ENCODE data around the gene RBM44. TPM values are rescaled to one million over a fixed set of nuclear protein-coding genes. Genes with fewer than 3 reads are reported as not detected.

RBM44 gene
- total RNA-seq, 4 donors from 2014 or later, result under 0.01 to 3.6 (median 1.8) TPM

DNA sequence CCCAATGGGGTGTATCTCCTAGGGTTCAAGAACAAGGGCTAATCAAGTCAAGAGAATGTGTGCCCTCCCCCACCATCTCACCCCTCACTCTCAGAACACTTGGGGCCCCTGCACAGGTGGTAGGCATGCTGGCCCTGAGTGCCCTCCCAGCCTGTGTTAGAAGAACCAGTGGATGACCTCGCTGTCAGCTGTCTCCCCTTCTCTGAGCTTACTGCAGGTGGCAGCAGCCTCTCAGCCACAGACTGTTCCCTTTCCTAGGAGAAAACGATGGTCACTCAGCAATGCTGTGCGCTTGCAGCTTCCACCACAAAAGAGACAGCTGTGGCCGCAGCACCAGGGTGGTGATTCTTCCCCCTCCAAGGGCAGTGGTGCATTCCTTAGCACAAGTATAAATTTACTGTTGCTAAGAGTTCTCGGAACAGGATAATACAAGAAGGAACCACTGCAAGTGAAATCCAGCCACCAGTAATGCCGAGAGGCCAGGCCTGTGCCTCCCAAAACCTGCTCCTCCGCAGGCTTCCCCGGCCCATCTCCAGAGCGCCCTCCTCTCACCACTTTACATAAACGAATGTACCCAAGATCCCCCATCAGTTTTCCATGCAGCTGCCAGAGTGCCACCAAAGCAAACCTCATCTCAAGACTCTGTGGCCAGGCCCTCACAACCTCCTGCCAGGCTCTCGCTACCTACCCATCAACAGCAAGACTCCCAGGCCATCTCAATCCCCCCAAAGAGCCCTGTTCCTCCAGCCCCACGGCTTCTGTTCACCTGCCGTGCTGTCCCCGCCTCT lies 59.9 kb downstream of the RBM44 start:
- peak; percentile 83 for DNase-seq
- Histone ChIP-seq H3K36me3 (no peaks in the 10 kb centered on the region), H3K9me3 (no peaks in the 10 kb centered on the region), H3K27me3 (no peaks in the 10 kb centered on the region), H3K4me3 (peak overlapping the region; percentile 71 to 75), H3K27ac (peak overlapping the region; percentile 98 to 100), H3K4me1 (peaks cover 8 to 12% of the 10 kb centered on the region in 2 donors)
- intact Hi-C loops (cut with DNase I; ENCODE audit: low total_unique reads), result no loop called here
- TF ChIP-seq, protein P1, sequence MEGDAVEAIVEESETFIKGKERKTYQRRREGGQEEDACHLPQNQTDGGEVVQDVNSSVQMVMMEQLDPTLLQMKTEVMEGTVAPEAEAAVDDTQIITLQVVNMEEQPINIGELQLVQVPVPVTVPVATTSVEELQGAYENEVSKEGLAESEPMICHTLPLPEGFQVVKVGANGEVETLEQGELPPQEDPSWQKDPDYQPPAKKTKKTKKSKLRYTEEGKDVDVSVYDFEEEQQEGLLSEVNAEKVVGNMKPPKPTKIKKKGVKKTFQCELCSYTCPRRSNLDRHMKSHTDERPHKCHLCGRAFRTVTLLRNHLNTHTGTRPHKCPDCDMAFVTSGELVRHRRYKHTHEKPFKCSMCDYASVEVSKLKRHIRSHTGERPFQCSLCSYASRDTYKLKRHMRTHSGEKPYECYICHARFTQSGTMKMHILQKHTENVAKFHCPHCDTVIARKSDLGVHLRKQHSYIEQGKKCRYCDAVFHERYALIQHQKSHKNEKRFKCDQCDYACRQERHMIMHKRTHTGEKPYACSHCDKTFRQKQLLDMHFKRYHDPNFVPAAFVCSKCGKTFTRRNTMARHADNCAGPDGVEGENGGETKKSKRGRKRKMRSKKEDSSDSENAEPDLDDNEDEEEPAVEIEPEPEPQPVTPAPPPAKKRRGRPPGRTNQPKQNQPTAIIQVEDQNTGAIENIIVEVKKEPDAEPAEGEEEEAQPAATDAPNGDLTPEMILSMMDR (IDR thresholded peaks at IDR 0.05), result peak; percentile 83 to 94 (median 90)
- TF ChIP-seq POLR2A (IDR thresholded peaks at IDR 0.05), result peak in 1 of 2 donors; percentile 22

DNA sequence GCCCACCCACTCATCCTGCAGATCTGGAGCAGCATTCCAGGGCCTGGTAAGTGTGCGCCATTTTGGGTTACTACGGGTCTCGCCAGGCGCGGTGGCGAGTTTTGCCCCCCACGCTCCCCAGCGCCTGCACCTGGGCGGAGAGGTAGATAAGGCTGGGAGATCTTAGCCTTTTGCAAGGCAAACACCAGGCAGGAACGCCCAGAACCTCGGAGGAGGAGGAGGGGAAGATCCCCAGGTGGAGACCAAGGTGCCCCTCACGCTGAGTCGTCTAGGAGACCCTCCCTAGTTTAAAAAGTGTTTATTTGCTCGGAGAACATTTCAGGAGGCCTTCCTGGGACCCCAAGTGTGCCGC lies 60.5 kb downstream of the RBM44 start:
- H3K27ac ChIP-seq, result peak overlapping the region; percentile 98 to 100
- intact Hi-C loops (cut with DNase I; ENCODE audit: low total_unique reads), result no loop called here
- H3K9me3 ChIP-seq, result no peaks in the 10 kb centered on the region
- DNase-seq, result peak in 1 of 2 donors; percentile 42
- no peaks in the 10 kb centered on the region for H3K36me3 ChIP-seq
- H3K4me1 ChIP-seq, result peaks cover 8 to 15% of the 10 kb centered on the region in 2 donors
- no peak for TF ChIP-seq POLR2A (IDR thresholded peaks at IDR 0.05)
- TF ChIP-seq, protein P1 (IDR thresholded peaks at IDR 0.05), result no peak
- no peaks in the 10 kb centered on the region for H3K27me3 ChIP-seq
- peak overlapping the region; percentile 71 to 75 for H3K4me3 ChIP-seq

GRCh38 chr2:237859533-237860272 lies 61.1 kb downstream of the RBM44 start, which contains the start of gene RAMP1:
TSS of gene RAMP1 (plus strand) at chr2:237859623. CDS start at chr2:237859676, 53 bp downstream.
- intact Hi-C loops (cut with DNase I; ENCODE audit: low total_unique reads), result no loop called here
- H3K27ac ChIP-seq, result peak within 1 kb of the TSS; percentile 98 to 100
- peak; percentile 39 to 50 for DNase-seq

GRCh38 chr2:237860273-237860935 lies 61.8 kb downstream of the RBM44 start:
- Histone ChIP-seq H3K4me1 (peaks cover 13 to 18% of the 10 kb centered on the region in 2 donors), H3K27me3 (no peaks in the 10 kb centered on the region), H3K4me3 (peak overlapping the region; percentile 71 to 75), H3K36me3 (no peaks in the 10 kb centered on the region), H3K9me3 (no peaks in the 10 kb centered on the region), H3K27ac (peak overlapping the region; percentile 98 to 100)
- DNase-seq, result peak; percentile 43 to 46
- TF ChIP-seq, protein P1 (IDR thresholded peaks at IDR 0.05), result no peak
- intact Hi-C loops (cut with DNase I; ENCODE audit: low total_unique reads), result no loop called here

More at GRCh38 chr2:237859533-237860272, 61.1 kb downstream of the RBM44 start, which contains the start of gene RAMP1:
- TF ChIP-seq, protein P1 (IDR thresholded peaks at IDR 0.05), result no peak
- peak in 1 of 2 donors; percentile 56 for TF ChIP-seq POLR2A (IDR thresholded peaks at IDR 0.05)
- Histone ChIP-seq H3K4me1 (peaks cover 13 to 17% of the 10 kb centered on the region in 2 donors), H3K4me3 (peak within 1 kb of the TSS; percentile 71 to 75), H3K27me3 (no peaks in the 10 kb centered on the region), H3K36me3 (no peaks in the 10 kb centered on the region), H3K9me3 (no peaks in the 10 kb centered on the region)

Data from uterus (tissue), 4 donors.